SK-N-SH (cell line): ENCODE measurements around the gene IQSEC1. TPM values are rescaled to one million over a fixed set of nuclear protein-coding genes. Genes with fewer than 3 reads are reported as not detected.
"Not testable (repeated sequence)": the region's sequence is repeated elsewhere in the genome, so short reads cannot be mapped to it uniquely, and the experiment has no call there.

Experiments
- CTCF ChIA-PET: fragments of 300-600, 350-600 bp; formaldehyde crosslinking; extraction: SDS; loops from one replicate; lab custom pipeline; 2021; lab: Yijun Ruan, JAX
- POLR2A ChIA-PET: fragments of 350-600 bp; sonication (Branson Sonifier 250); formaldehyde crosslinking; extraction: SDS; loops from one replicate; lab custom pipeline; 2020; ENCODE audit warnings: antibody characterized with exemption, inconsistent platforms; lab: Yijun Ruan, JAX
- DNase-seq: peaks from one replicate; pipeline ENCODE4 v3.0.0; 2012
- H2AFZ ChIP-seq: fragments of 200-600 bp; sonication (generic); 2 replicates; pipeline ENCODE4 v1.8.1; 2016; ENCODE audit warnings: antibody characterized with exemption, mild to moderate bottlenecking, low read depth
- H3F3A ChIP-seq: fragments of 200-600 bp; sonication (generic); replicated peaks from 2 replicates; pipeline ENCODE3; 2016; ENCODE audit warnings: antibody characterized with exemption, mild to moderate bottlenecking; ENCODE audit not compliant: insufficient read depth
- H3K27ac ChIP-seq, 2 experiments: fragments of 200-500 bp in 1 of 2; fragments of 200-600 bp in 1 of 2; sonication (Bioruptor generic) in 1 of 2; sonication (generic), shearing (Covaris generic) in 1 of 2; 2 replicates each; pipeline versions ENCODE4 v1.5.1 to v1.6.1; 2014 to 2016; ENCODE audit warnings: low read depth in 2 of 2, inconsistent platforms in 1 of 2, low read length in 1 of 2, mild to moderate bottlenecking in 1 of 2, mixed read lengths in 1 of 2
- H3K27me3 ChIP-seq: fragments of 200-600 bp; sonication (generic), shearing (Covaris generic); 2 replicates; pipeline ENCODE4 v1.6.1; 2016; ENCODE audit warnings: mixed run types; ENCODE audit not compliant: insufficient read depth
- H3K36me3 ChIP-seq, 2 experiments: fragments of 200-500 bp in 1 of 2; fragments of 200-600 bp in 1 of 2; sonication (Bioruptor generic) in 1 of 2; sonication (generic) in 1 of 2; replicated peaks in 1 of 2; 2 replicates each; pipeline versions ENCODE3 to v1.5.1; 2014 to 2016; ENCODE audit warnings: low read length in 1 of 2, mild to moderate bottlenecking in 1 of 2; ENCODE audit not compliant: insufficient read depth in 2 of 2, control insufficient read depth in 1 of 2
- H3K4me1 ChIP-seq, 2 experiments: fragments of 200-500 bp in 1 of 2; fragments of 200-600 bp in 1 of 2; sonication (Bioruptor generic) in 1 of 2; sonication (generic), shearing (Covaris generic) in 1 of 2; 2 replicates each; pipeline versions ENCODE4 v1.5.1 to v1.6.1; 2014 to 2016; ENCODE audit warnings: low read depth in 1 of 2, low read length in 1 of 2, mixed run types in 1 of 2; ENCODE audit not compliant: insufficient read depth in 2 of 2, control insufficient read depth in 1 of 2
- H3K4me2 ChIP-seq: fragments of 200-600 bp; sonication (generic), shearing (Covaris generic); 2 replicates; pipeline ENCODE4 v1.6.1; 2017; ENCODE audit warnings: mixed run types
- H3K4me3 ChIP-seq, 2 experiments: fragments of 200-500 bp in 1 of 2; fragments of 200-600 bp in 1 of 2; sonication (Bioruptor generic) in 1 of 2; sonication (generic), shearing (Covaris generic) in 1 of 2; 2 replicates each; pipeline versions ENCODE4 v1.5.1 to v1.8.1; 2014 to 2016; ENCODE audit warnings: low read depth in 2 of 2, inconsistent platforms in 1 of 2, low read length in 1 of 2, mild to moderate bottlenecking in 1 of 2, mixed read lengths in 1 of 2, moderate library complexity in 1 of 2
- H3K79me2 ChIP-seq: fragments of 200-600 bp; sonication (generic); 2 replicates; pipeline ENCODE4 v1.8.1; 2017; ENCODE audit warnings: mild to moderate bottlenecking; ENCODE audit not compliant: insufficient read depth
- H3K9ac ChIP-seq: fragments of 200-600 bp; sonication (generic); 2 replicates; pipeline ENCODE4 v1.6.1; 2017; ENCODE audit warnings: mixed run types
- H3K9me2 ChIP-seq: fragments of 200-600 bp; sonication (generic); 2 replicates; pipeline ENCODE4 v1.6.1; 2017; ENCODE audit warnings: mixed run types
- H3K9me3 ChIP-seq: fragments of 200-600 bp; sonication (generic); 2 replicates; pipeline ENCODE4 v1.6.1; 2017; ENCODE audit warnings: mixed run types, mild to moderate bottlenecking, moderate library complexity
- H4K20me1 ChIP-seq: fragments of 200-600 bp; sonication (generic); 2 replicates; pipeline ENCODE4 v1.6.1; 2017; ENCODE audit warnings: mild to moderate bottlenecking, mixed run types; ENCODE audit not compliant: insufficient read depth
- ELF1 ChIP-seq: IDR thresholded peaks from 2 replicates; pipeline ENCODE4 v1.4.0; 2012
- FOXM1 ChIP-seq: IDR thresholded peaks from 2 replicates; pipeline ENCODE4 v1.4.0; 2012; ENCODE audit warnings: low read depth, mild to moderate bottlenecking
- GATA2 ChIP-seq: sonication (generic); formaldehyde crosslinking; IDR thresholded peaks from 2 replicates; pipeline ENCODE4 v1.5.0; 2020; ENCODE audit warnings: mild to moderate bottlenecking, missing genetic modification reagents
- NFIC ChIP-seq: IDR thresholded peaks from 2 replicates; pipeline ENCODE4 v1.4.0; 2012; ENCODE audit warnings: borderline replicate concordance
- POLR2AphosphoS5 ChIP-seq: IDR thresholded peaks from 2 replicates; pipeline ENCODE4 v1.6.1; 2012; ENCODE audit warnings: low read depth, low read length
- RAD21 ChIP-seq: IDR thresholded peaks from 2 replicates; pipeline ENCODE4 v1.6.1; 2012; ENCODE audit warnings: mild to moderate bottlenecking, low read length
- RFX5 ChIP-seq: IDR thresholded peaks from 2 replicates; pipeline ENCODE4 v1.6.1; 2012; ENCODE audit warnings: mild to moderate bottlenecking, improper control_type of control experiment, low read length
- SMC3 ChIP-seq: IDR thresholded peaks from 2 replicates; pipeline ENCODE4 v1.6.1; 2012; ENCODE audit warnings: low read depth, low read length, improper control_type of control experiment
- TAF1 ChIP-seq: IDR thresholded peaks from 2 replicates; pipeline ENCODE4 v1.6.1; 2012; ENCODE audit warnings: low read depth, mild to moderate bottlenecking, low read length, moderate library complexity, borderline replicate concordance
- WGBS: methylation state at CpG from one replicate; pipeline ENCODE4 v1.1.6; 2017; ENCODE audit warnings: low lambda C conversion rate; 5-methylcytosine and 5-hydroxymethylcytosine counted together
- polyA plus RNA-seq, 3 experiments: library from polyadenylated mRNA; depleted of rRNA; stranded (reverse); fragments of >200 nt; gene quantifications; 2 replicates each; pipeline ENCODE4 v1.2.3, GENCODE V29; 2012
- TF ChIP-seq, protein P1 (sequence below): IDR thresholded peaks from 2 replicates; pipeline ENCODE4 v1.6.1; 2012; ENCODE audit warnings: mild to moderate bottlenecking, low read depth, low read length, moderate library complexity
- TF ChIP-seq, protein P2 (sequence below): fragments of 150-350 bp; IDR thresholded peaks from 2 replicates; pipeline ENCODE4 v1.6.1; 2017; ENCODE audit warnings: antibody characterized with exemption, low read length, low read depth, borderline replicate concordance
- TF ChIP-seq, protein P3 (sequence below): fragments of 150-350 bp; IDR thresholded peaks from 2 replicates; pipeline ENCODE4 v1.6.1; 2016; ENCODE audit warnings: mild to moderate bottlenecking, low read depth, low read length
- TF ChIP-seq, protein P4 (sequence below): fragments of 200-600 bp; sonication (generic); IDR thresholded peaks from 2 replicates; pipeline ENCODE4 v1.6.1; 2017; ENCODE audit warnings: antibody characterized with exemption, mild to moderate bottlenecking, moderate library complexity

Gene IQSEC1
- polyA plus RNA-seq, 1 of the 3 experiments (the other 2 are of a cell fraction) = 6.2 TPM

DNA sequence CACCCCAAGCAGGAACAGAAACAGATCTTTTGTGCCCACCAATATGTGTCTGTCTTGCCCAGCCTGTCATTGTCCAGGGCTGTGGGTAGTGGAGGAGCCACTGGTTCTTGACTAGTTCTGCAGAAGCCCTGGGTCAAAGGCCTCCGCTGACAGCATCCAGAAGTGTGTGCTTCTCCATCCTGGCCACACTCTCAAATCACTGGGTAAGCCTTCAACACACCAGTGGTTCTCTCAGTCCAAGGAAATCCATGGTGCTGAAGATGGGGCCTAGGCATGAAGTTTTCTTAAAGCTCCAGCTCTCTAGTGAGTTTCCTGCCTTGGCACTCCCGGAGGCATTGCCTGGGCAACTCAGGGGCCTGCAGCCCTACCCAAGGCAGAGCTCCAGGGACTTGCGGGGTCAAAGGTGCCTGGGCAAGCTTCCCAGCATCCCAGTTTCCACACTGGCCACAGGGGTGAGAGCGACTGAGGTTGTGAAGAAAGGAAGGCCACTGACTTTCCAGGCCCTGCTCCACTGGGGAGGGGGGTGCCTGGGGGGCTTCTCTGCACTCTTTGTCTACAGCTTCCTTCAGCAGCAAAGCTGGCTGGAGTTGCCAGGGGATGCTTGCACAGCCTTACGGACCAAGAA is 193.9 kb downstream of the IQSEC1 start:
- no peaks in the 10 kb centered on the region for H3K79me2 ChIP-seq
- no peaks in the 10 kb centered on the region for H3F3A ChIP-seq
- no peak overlapping the region for H3K4me2 ChIP-seq
- H3K9me3 ChIP-seq = no peaks in the 10 kb centered on the region
- peaks cover 0 to 10% of the 10 kb centered on the region in 2 experiments; a peak in 1 of 4 replicates for H3K4me1 ChIP-seq
- no peaks in the 10 kb centered on the region; the same call in 1 of the 2 replicates for H3K27me3 ChIP-seq
- H3K9me2 ChIP-seq = no peaks in the 10 kb centered on the region
- H4K20me1 ChIP-seq = no peaks in the 10 kb centered on the region
- DNase-seq = no peak
- no peak overlapping the region for H3K4me3 ChIP-seq
- no peak overlapping the region for H2AFZ ChIP-seq
- H3K9ac ChIP-seq = no peak overlapping the region
- TF ChIP-seq FOXM1 = no peak
- no peak for TF ChIP-seq POLR2AphosphoS5
- no peak for TF ChIP-seq ELF1
- TF ChIP-seq RFX5 = no peak
- TF ChIP-seq, protein P1, sequence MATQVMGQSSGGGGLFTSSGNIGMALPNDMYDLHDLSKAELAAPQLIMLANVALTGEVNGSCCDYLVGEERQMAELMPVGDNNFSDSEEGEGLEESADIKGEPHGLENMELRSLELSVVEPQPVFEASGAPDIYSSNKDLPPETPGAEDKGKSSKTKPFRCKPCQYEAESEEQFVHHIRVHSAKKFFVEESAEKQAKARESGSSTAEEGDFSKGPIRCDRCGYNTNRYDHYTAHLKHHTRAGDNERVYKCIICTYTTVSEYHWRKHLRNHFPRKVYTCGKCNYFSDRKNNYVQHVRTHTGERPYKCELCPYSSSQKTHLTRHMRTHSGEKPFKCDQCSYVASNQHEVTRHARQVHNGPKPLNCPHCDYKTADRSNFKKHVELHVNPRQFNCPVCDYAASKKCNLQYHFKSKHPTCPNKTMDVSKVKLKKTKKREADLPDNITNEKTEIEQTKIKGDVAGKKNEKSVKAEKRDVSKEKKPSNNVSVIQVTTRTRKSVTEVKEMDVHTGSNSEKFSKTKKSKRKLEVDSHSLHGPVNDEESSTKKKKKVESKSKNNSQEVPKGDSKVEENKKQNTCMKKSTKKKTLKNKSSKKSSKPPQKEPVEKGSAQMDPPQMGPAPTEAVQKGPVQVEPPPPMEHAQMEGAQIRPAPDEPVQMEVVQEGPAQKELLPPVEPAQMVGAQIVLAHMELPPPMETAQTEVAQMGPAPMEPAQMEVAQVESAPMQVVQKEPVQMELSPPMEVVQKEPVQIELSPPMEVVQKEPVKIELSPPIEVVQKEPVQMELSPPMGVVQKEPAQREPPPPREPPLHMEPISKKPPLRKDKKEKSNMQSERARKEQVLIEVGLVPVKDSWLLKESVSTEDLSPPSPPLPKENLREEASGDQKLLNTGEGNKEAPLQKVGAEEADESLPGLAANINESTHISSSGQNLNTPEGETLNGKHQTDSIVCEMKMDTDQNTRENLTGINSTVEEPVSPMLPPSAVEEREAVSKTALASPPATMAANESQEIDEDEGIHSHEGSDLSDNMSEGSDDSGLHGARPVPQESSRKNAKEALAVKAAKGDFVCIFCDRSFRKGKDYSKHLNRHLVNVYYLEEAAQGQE = peak; percentile 88
- TF ChIP-seq SMC3 = no peak
- H3K36me3 ChIP-seq = no peaks in the 10 kb centered on the region
- ChIA-PET CTCF (interaction anchor here (0.6 to 9.4 kb wide), 4 partner anchors 9 to 38 kb away, joined by 3 to 120 read pairs (median 4); partner anchors contain the start of gene RPL32), POLR2A (no interaction called here)
- H3K27ac ChIP-seq = no peak overlapping the region
- 65% methylated on average over 3 of the region's 5 CpGs for WGBS

DNA sequence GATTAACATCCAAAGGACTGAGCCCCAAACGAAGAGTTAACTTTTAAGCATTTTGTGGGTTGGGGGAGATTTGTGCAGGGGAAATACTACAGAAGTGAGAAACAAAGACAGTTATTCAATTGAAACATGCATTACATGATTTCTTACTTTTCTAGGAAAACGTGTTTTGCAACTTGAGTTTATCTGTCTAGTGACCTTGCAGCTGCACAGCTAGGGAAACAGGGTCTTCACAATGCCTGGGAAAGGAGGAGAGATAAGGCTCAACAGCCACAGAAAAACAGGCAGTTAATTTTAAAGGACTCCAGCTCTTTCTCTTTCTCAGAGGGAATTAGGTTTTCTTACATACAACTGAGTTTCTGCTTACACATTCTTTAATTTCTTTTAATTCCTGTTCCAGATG is 194.5 kb downstream of the IQSEC1 start:
- H3K4me2 ChIP-seq, DNase-seq, H3K27ac ChIP-seq, H3K4me3 ChIP-seq, H3K36me3 ChIP-seq, H3K9me3 ChIP-seq, H3K4me1 ChIP-seq, H3K27me3 ChIP-seq, H3K79me2 ChIP-seq, H2AFZ ChIP-seq, H4K20me1 ChIP-seq, H3F3A ChIP-seq, H3K9me2 ChIP-seq, H3K9ac ChIP-seq, POLR2A ChIA-PET: not testable (repeated sequence)
- WGBS = 33% methylated on average over 2 of the region's 2 CpGs
- CTCF ChIA-PET = interaction anchor here (0.6 to 9.4 kb wide), 3 partner anchors 11 to 37 kb away, joined by 3 to 120 read pairs (median 4); partner anchors contain the start of gene RPL32

DNA sequence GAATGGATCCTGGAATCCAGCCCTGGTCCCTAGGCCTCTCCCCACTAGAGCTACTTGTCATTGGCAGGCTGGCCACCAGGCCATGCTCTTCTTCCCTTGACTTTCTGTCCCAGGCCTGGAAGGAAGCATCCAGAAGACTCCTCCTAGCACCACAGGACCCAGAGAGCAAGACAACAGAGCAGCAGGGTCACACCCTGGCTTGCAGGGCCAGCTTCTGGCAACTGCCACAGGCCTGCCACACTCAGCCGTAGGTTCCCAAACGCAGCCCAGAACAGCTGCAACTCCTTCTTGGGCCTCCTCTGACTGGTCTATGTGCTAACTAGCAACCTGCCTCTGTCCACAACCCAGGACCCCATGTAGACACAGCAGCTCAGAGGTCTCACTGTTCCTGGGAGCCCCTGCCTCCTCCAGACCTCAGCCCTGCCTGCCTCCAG is 195.1 kb downstream of the IQSEC1 start:
- no peaks in the 10 kb centered on the region for H3K9me2 ChIP-seq
- H3K4me3 ChIP-seq = no peak overlapping the region
- no peaks in the 10 kb centered on the region for H3K36me3 ChIP-seq
- no peak overlapping the region for H3K27ac ChIP-seq
- H3K79me2 ChIP-seq = no peaks in the 10 kb centered on the region
- H3K27me3 ChIP-seq = no peaks in the 10 kb centered on the region; the same call in 1 of the 2 replicates
- H3F3A ChIP-seq = no peaks in the 10 kb centered on the region
- H2AFZ ChIP-seq = no peak overlapping the region
- no peaks in the 10 kb centered on the region for H3K9me3 ChIP-seq
- no peak overlapping the region for H3K9ac ChIP-seq
- no peak overlapping the region for H3K4me2 ChIP-seq
- ChIA-PET CTCF (interaction anchor here (0.6 to 9.4 kb wide), 7 partner anchors 9 to 117 kb away, joined by 3 to 120 read pairs (median 3); partner anchors contain the start of gene RPL32), POLR2A (no interaction called here)
- H4K20me1 ChIP-seq = no peaks in the 10 kb centered on the region
- 60% methylated on average over 2 of the region's 2 CpGs for WGBS
- no peak for DNase-seq
- H3K4me1 ChIP-seq = peaks cover 0 to 10% of the 10 kb centered on the region in 2 experiments; a peak in 1 of 4 replicates
- TF ChIP-seq NFIC (no peak), GATA2 (no peak), RAD21 (no peak), TAF1 (no peak)
- TF ChIP-seq, protein P2, sequence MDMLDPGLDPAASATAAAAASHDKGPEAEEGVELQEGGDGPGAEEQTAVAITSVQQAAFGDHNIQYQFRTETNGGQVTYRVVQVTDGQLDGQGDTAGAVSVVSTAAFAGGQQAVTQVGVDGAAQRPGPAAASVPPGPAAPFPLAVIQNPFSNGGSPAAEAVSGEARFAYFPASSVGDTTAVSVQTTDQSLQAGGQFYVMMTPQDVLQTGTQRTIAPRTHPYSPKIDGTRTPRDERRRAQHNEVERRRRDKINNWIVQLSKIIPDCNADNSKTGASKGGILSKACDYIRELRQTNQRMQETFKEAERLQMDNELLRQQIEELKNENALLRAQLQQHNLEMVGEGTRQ = no peak
- TF ChIP-seq, protein P3, sequence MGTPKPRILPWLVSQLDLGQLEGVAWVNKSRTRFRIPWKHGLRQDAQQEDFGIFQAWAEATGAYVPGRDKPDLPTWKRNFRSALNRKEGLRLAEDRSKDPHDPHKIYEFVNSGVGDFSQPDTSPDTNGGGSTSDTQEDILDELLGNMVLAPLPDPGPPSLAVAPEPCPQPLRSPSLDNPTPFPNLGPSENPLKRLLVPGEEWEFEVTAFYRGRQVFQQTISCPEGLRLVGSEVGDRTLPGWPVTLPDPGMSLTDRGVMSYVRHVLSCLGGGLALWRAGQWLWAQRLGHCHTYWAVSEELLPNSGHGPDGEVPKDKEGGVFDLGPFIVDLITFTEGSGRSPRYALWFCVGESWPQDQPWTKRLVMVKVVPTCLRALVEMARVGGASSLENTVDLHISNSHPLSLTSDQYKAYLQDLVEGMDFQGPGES = no peak
- TF ChIP-seq, protein P4, sequence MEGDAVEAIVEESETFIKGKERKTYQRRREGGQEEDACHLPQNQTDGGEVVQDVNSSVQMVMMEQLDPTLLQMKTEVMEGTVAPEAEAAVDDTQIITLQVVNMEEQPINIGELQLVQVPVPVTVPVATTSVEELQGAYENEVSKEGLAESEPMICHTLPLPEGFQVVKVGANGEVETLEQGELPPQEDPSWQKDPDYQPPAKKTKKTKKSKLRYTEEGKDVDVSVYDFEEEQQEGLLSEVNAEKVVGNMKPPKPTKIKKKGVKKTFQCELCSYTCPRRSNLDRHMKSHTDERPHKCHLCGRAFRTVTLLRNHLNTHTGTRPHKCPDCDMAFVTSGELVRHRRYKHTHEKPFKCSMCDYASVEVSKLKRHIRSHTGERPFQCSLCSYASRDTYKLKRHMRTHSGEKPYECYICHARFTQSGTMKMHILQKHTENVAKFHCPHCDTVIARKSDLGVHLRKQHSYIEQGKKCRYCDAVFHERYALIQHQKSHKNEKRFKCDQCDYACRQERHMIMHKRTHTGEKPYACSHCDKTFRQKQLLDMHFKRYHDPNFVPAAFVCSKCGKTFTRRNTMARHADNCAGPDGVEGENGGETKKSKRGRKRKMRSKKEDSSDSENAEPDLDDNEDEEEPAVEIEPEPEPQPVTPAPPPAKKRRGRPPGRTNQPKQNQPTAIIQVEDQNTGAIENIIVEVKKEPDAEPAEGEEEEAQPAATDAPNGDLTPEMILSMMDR = no peak
